Liver (tissue), 3 donors: ENCODE results near the gene CDH4.

Source experiments
- ATF3 ChIP-seq: IDR thresholded peaks from 2 replicates; pipeline ENCODE4 v1.6.1; 2016; ENCODE audit warnings: antibody characterized with exemption
- CTCF ChIP-seq: fragments of 150-350 bp; IDR thresholded peaks from 2 replicates; pipeline ENCODE4 v1.5.1; 2017; ENCODE audit warnings: improper control_type of control experiment, low read depth, low read length; ENCODE audit not compliant: missing input control
- EGR1 ChIP-seq, 2 donors: IDR thresholded peaks; 2 replicates each; pipeline ENCODE4 v1.6.1; 2016 to 2018; ENCODE audit warnings: antibody characterized with exemption in 2 of 2, low read depth in 2 of 2
- FOXA1 ChIP-seq: IDR thresholded peaks from 2 replicates; pipeline ENCODE4 v1.6.1; 2016; ENCODE audit warnings: antibody characterized with exemption
- GABPA ChIP-seq, 2 donors: IDR thresholded peaks in 1 of 2; conservative IDR thresholded peaks in 1 of 2; 2 replicates each; pipeline ENCODE4 v1.6.1; 2016; ENCODE audit warnings: antibody characterized with exemption in 2 of 2, mild to moderate bottlenecking in 1 of 2, moderate library complexity in 1 of 2
- HNF4A ChIP-seq, 2 donors: conservative IDR thresholded peaks; 2 replicates each; pipeline ENCODE4 v1.6.1; 2016; ENCODE audit warnings: antibody characterized with exemption in 2 of 2, mild to moderate bottlenecking in 2 of 2
- JUND ChIP-seq, 2 donors: IDR thresholded peaks; 2 replicates each; pipeline ENCODE4 v1.6.1; 2016; ENCODE audit warnings: antibody characterized with exemption in 2 of 2
- NR2F2 ChIP-seq: IDR thresholded peaks from 2 replicates; pipeline ENCODE4 v1.6.1; 2016; ENCODE audit warnings: antibody characterized with exemption
- RAD21 ChIP-seq, 2 donors: IDR thresholded peaks; 2 replicates each; pipeline ENCODE4 v1.6.1; 2016; ENCODE audit warnings: antibody characterized with exemption in 2 of 2, mild to moderate bottlenecking in 2 of 2
- REST ChIP-seq: IDR thresholded peaks from 2 replicates; pipeline ENCODE4 v1.6.1; 2016; ENCODE audit warnings: antibody characterized with exemption, mild to moderate bottlenecking
- TAF1 ChIP-seq: conservative IDR thresholded peaks from 2 replicates; pipeline ENCODE4 v1.6.1; 2016; ENCODE audit warnings: antibody characterized with exemption, mild to moderate bottlenecking
- YY1 ChIP-seq: IDR thresholded peaks from 2 replicates; pipeline ENCODE4 v1.6.1; 2016; ENCODE audit warnings: antibody characterized with exemption, mild to moderate bottlenecking
- ZBTB33 ChIP-seq: IDR thresholded peaks from 2 replicates; pipeline ENCODE4 v1.6.1; 2016; ENCODE audit warnings: antibody characterized with exemption
- TF ChIP-seq, protein P1 (sequence below): IDR thresholded peaks from 2 replicates; pipeline ENCODE4 v1.6.1; 2016; ENCODE audit warnings: antibody characterized with exemption
- donor health status: healthy.
- donor health status: healthy.

DNA sequence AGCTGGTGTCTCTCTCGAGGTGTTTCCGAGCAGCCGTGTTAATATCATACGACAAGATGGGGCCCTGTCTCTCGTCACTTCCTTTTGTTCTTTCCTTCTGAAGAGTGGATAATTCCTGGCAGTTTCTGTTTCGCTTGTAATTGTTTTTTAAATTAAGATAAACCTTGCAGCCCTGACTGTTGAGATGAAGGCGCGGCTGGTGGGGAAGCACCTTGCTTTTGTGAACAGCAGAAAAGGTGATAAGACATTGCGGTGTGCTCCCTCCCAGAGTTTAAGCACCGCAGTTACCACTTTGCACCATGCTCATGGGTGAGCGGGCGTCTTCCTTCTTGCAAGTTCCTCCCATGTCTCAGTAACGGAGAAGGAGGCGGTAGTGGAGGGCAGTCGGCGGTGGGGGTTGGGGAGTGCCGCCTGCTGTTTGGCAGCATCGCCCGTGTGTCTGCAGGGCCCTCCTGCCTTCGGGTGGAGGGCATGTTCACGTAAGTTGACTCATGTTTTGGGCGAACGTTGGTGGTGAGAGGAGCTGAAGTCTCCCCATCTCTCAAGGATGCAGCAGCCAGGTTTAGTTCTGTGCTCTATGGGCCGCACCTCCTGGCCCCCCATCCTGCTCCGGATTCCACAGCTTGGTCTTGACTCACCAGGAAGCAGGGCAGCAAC lies 467.8 kb downstream of the CDH4 start:
- TF ChIP-seq ATF3 (no peak), REST (no peak), CTCF (no peak), HNF4A (conservative IDR thresholded peaks at IDR 0.05) (no peak), GABPA (IDR thresholded peaks at IDR 0.05 in 1 of 2, conservative IDR thresholded peaks at IDR 0.05 in 1 of 2) (no peak), ZBTB33 (no peak), NR2F2 (no peak), TAF1 (no peak), YY1 (no peak), RAD21 (IDR thresholded peaks at IDR 0.05) (no peak), JUND (IDR thresholded peaks at IDR 0.05) (no peak), EGR1 (IDR thresholded peaks at IDR 0.05; ENCODE audit: low read depth in 2 of 2) (no peak), FOXA1 (no peak)
- TF ChIP-seq, protein P1, sequence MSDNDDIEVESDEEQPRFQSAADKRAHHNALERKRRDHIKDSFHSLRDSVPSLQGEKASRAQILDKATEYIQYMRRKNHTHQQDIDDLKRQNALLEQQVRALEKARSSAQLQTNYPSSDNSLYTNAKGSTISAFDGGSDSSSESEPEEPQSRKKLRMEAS: no peak
